Measurements from ENCODE around the gene ABCC4.

The ABCC4 gene

DNA sequence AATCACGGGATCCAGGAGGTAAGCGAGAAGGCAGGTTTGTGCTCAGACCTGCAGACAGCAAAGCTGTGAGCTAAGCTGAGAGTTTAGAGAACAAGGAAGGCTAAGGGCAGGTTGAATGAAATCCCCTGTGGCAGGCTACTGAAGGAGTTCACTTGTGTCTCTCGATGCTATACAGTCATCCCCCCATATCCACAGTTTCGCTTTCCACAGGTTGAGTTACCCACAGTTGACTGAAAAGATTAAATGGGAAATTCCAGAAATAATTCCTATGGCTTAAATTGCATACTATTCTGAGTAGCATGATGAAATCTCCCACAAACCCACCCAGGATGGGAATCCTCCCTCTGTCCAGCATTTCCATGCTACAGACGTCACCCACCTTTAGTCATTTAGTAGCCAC lies 49.6 kb downstream of the ABCC4 start:
- TF ChIP-seq, protein P1, sequence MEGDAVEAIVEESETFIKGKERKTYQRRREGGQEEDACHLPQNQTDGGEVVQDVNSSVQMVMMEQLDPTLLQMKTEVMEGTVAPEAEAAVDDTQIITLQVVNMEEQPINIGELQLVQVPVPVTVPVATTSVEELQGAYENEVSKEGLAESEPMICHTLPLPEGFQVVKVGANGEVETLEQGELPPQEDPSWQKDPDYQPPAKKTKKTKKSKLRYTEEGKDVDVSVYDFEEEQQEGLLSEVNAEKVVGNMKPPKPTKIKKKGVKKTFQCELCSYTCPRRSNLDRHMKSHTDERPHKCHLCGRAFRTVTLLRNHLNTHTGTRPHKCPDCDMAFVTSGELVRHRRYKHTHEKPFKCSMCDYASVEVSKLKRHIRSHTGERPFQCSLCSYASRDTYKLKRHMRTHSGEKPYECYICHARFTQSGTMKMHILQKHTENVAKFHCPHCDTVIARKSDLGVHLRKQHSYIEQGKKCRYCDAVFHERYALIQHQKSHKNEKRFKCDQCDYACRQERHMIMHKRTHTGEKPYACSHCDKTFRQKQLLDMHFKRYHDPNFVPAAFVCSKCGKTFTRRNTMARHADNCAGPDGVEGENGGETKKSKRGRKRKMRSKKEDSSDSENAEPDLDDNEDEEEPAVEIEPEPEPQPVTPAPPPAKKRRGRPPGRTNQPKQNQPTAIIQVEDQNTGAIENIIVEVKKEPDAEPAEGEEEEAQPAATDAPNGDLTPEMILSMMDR (IDR thresholded peaks at IDR 0.05; ENCODE audit: control insufficient read depth, insufficient read depth, low read depth, low read length, missing control alignments) = no peak
- no peak for DNase-seq (ENCODE audit: low read depth)
- no peak overlapping the region for H3K4me3 ChIP-seq (ENCODE audit: control insufficient read depth, low read depth, low read length)

DNA sequence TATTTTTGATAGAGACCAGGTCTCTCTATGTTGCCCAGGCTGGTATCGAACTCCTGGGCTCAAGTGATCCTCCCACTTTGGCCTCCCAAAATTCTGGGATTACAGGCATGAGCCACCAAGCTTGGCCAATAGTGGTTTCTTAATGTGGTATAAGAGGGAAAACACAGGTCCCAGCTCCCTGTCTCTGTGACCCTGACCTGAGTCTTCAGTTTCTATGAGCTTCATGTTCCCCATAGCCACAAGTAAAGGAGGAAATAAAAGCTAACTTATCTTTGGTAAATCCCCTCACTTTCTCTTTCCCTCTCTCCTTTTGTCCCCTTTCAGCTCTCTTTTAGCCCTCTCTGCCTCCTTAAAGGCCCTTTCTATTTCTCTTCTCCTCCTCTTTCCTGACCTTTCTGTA lies 50.3 kb downstream of the ABCC4 start:
- TF ChIP-seq, protein P1 (IDR thresholded peaks at IDR 0.05; ENCODE audit: control insufficient read depth, insufficient read depth, low read depth, low read length, missing control alignments) = no peak
- no peak overlapping the region for H3K4me3 ChIP-seq (ENCODE audit: control insufficient read depth, low read depth, low read length)
- DNase-seq (ENCODE audit: low read depth) = no peak

DNA sequence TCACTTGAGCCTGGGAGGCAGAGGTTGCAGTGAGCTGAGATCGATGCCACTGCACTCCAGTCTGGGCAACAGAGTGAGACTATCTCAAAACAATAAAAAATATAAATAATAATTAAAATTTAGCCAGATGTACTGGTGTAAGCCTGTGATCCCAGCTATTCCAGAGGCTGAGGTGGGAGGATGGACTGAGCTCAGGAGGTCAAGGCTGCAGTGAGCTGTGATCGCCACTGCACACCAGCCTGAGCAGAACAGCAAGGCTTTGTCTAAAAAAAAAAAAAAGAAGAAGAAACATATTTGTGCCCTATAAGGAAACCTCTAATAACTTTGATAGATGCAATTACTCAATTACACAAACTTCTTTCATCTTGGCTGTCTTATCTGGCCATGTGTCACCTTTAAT lies 52.3 kb downstream of the ABCC4 start:
- no peak for DNase-seq (ENCODE audit: low read depth)
- H3K4me3 ChIP-seq (ENCODE audit: control insufficient read depth, low read depth, low read length) = no peak overlapping the region
- TF ChIP-seq, protein P1 (IDR thresholded peaks at IDR 0.05; ENCODE audit: control insufficient read depth, insufficient read depth, low read depth, low read length, missing control alignments) = no peak

DNA sequence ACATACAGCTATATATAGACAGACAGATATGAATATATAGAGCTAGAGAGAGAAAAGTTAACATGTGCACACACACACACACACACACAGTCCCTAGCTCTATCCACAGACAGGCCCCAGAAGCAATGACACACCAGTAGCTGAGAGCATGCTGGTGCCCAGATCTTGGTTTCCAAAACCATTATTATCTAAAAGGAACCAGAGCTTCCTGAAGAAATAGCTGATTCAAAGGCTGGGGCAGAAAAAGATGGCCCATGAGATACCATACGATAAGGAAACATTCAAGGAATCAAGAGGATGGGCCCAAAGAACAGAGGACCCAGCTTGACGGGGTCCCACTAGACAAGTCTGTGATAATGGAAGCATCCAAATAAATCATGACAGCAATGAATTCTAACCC lies 53.4 kb downstream of the ABCC4 start:
- no peak for DNase-seq (ENCODE audit: low read depth)

DNA sequence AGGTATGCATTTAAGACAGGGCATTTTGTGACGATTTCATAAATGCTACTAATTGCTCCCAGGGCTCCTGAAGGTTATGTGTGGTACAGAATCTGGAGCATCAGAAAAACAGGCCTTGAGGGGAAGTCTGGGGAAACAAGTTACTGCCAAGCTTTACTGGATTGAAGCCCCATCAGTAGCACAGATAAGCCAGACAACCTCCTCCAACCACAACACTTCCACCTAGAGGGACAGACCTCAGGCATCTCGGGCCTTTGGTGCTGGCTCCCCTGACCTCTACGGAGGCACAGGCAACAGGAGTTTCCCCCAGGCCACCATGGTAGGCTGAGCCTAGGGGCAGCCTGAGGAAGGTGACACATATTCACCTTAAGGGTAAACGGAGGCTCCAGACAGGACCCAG lies 54.1 kb downstream of the ABCC4 start:
- TF ChIP-seq, protein P1 (IDR thresholded peaks at IDR 0.05; ENCODE audit: control insufficient read depth, insufficient read depth, low read depth, low read length, missing control alignments) = no peak
- no peak for DNase-seq (ENCODE audit: low read depth)
- no peak overlapping the region for H3K4me3 ChIP-seq (ENCODE audit: control insufficient read depth, low read depth, low read length)

More for the DNA sequence above, 53.4 kb downstream of the ABCC4 start:
- H3K4me3 ChIP-seq (ENCODE audit: control insufficient read depth, low read depth, low read length) = no peak overlapping the region
- TF ChIP-seq, protein P1 (IDR thresholded peaks at IDR 0.05; ENCODE audit: control insufficient read depth, insufficient read depth, low read depth, low read length, missing control alignments) = no peak

DNA sequence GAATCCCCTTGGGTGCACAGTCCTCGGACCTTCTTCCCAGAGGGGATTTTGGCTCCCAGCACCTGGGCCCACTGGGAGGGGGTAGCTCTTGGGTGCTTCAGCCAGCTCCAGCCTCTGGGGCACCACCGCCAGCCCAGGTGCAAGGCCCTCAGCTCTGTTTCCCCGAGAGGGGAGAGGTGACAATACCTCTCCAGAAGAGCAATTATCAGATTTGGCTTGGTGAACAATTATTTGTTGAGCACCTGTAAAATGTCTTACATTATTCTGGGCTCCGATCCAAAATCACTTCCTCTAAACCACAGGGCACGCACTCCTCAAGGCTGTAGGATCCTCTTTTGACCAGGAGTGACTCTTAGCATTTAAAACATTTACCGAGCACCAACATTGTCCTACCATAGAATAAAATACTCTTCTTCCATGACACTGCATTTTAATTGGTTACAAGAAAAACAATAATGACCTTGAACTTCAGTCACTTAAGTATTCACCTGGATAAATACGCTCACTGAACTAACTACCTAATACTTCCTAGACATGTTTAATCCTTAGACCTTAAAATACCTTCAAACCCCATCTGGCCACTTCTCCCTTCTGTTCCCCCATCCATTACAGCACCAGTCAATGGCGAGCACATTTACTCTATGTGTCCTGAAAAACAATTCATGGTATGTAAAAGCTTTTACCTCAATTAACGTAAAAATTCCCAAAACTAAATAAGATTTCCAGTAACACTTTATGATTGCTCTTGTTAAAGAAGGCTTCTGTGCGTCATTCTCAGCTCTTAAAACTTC lies 54.8 kb downstream of the ABCC4 start:
- no peak for DNase-seq (ENCODE audit: low read depth)
- H3K4me3 ChIP-seq (ENCODE audit: control insufficient read depth, low read depth, low read length) = no peak overlapping the region
- TF ChIP-seq, protein P1 (IDR thresholded peaks at IDR 0.05; ENCODE audit: control insufficient read depth, insufficient read depth, low read depth, low read length, missing control alignments) = no peak

All from AG09309 (cell line).